ENCODE measurements around the gene SEMA3C.
A peak's percentile ranks its signal among the peaks of the same experiment; 100 is the strongest.

DNA sequence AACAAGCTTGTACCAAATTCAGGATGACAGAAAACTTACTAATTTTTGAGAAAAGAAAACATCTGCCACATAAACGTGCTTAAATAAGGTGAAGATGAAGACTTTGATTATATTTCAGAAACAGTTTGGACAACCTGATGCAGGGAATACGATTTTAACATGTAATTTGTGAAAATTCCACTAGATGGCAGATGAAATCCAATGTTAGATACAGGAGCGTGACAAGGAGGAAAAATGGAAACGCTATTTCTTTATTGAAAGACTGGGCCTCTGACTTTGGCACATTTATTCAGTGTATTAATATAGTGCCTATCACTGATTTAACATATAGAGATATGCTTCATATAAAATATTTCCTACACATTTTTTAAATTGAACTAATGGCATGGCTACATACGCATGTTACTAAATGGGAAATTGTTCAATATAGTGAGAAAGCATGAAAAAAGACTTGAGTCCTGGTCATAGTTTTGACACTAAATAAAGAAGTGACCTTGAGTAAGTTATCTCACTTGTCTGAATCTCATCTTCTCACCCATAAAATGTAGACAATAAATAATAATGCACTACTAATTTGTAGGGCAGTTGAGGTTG is 219.7 kb downstream of the SEMA3C start:
- TF ChIP-seq, protein P1, sequence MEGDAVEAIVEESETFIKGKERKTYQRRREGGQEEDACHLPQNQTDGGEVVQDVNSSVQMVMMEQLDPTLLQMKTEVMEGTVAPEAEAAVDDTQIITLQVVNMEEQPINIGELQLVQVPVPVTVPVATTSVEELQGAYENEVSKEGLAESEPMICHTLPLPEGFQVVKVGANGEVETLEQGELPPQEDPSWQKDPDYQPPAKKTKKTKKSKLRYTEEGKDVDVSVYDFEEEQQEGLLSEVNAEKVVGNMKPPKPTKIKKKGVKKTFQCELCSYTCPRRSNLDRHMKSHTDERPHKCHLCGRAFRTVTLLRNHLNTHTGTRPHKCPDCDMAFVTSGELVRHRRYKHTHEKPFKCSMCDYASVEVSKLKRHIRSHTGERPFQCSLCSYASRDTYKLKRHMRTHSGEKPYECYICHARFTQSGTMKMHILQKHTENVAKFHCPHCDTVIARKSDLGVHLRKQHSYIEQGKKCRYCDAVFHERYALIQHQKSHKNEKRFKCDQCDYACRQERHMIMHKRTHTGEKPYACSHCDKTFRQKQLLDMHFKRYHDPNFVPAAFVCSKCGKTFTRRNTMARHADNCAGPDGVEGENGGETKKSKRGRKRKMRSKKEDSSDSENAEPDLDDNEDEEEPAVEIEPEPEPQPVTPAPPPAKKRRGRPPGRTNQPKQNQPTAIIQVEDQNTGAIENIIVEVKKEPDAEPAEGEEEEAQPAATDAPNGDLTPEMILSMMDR (IDR thresholded peaks at IDR 0.05): peak in 5 of 6 experiments; percentile 58 to 79 (median 62)
- TF ChIP-seq POLR2A (IDR thresholded peaks at IDR 0.05): no peak
